Skin epidermis (tissue), 12 donors: ENCODE results near the gene SKA1.
"Not testable (repeated sequence)": the region's sequence is repeated elsewhere in the genome, so short reads cannot be mapped to it uniquely, and the experiment has no call there.

Experiments
- H3K27ac ChIP-seq, 21 experiments: fragments of 200-600 bp; sonication (generic) in 11 of 21; one replicate each; pipeline ENCODE4 v1.5.0; 2020; ENCODE audit warnings: mild to moderate bottlenecking in 3 of 21, inconsistent platforms in 2 of 21, moderate library complexity in 2 of 21
- H3K4me3 ChIP-seq, 7 experiments: fragments of 200-600 bp; sonication (generic) in 2 of 7; one replicate each; pipeline ENCODE4 v1.5.0; 2020; ENCODE audit warnings: inconsistent platforms in 2 of 7, mild to moderate bottlenecking in 2 of 7, moderate library complexity in 1 of 7

The SKA1 gene

DNA sequence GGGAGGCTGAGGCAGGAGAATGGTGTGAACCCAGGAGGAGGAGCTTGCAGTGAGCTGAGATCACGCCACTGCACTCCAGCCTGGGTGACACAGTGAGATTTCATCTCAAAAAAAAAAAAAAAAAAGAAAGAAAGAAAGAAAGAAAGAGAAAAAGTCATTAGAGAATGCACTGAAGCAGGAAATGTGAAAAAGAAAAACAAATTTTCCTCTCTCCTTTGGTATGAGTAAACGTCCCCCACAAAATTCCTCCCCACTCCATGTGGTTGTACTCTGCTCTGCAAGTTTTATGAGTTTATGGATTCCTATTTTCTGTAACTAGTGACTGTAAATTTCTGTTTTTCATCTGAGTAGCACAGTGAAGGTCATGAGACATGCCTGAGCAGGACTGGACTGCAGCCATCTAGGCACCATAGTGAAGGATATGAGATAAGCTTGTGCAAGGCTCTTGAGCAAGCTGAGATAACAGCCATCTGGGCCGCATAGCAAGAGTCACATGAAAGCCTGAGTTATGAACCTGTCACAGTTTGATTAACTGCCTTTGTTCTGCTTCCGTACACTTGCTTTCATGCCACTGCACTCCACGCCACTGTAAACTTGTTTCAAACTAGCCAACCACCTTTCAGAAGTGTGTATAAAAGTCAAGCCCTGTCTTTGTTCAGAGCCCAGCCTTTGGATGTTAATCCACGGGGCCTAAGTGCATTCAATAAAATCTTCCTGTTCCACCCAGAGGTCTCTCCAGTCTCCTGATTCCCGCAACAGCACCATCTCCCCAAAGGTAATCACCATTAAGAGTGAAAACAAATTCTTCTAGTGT is 50.2 kb downstream of the SKA1 start:
- Histone ChIP-seq H3K4me3 (no peak overlapping the region), H3K27ac (no peak overlapping the region)

DNA sequence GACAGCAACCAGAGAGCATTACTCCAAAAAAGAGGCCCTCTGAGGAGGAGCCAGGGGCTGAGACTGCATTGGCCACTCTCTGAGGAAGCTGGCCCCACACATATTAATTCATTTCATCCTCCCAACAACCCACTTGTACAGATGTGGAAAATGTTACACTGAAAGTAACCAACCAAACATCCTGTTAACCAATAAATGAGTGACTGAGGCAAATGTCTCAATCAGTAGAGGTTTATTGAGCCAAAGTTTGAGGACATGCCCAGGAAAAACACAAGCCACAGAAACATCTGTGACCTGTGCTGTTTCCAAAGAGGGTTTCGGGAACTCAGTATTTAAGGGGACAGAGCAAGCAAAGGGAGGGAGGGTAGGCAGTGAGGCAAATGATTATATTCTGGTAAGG is 53.0 kb downstream of the SKA1 start:
- Histone ChIP-seq H3K27ac (no peak overlapping the region), H3K4me3 (no peak overlapping the region)

DNA sequence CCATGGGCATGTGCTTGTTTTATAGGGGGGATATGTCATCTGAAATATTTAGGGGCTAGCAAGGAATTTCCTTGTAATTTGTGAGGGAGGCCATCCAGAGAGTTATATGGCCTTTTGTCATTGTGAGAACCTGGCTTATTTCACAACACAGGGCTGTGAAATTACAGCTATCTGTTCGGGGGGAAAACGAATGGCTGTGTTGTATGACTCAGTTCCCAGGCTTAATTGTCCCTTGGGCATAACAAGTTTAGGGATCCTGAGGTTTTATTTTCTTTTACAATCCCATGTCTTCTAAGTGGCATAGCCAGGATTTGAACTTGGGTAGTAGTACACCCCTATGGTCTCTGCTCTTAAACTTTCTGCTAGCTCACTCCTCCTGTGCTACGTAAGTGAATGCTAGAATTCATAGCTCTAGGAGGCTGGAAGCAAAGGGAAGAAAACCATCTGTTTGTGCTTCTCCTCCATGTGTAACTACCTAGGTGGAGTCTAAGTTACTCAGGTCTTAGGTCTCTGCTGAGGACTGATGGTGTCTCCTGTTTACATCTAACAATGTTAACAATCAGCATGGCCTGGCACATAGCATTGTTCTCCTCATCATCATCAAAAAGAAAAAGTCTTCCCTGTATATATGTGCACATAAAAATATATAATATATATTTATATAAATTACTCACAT is 53.8 kb downstream of the SKA1 start:
- no peak overlapping the region for H3K4me3 ChIP-seq
- no peak overlapping the region for H3K27ac ChIP-seq

DNA sequence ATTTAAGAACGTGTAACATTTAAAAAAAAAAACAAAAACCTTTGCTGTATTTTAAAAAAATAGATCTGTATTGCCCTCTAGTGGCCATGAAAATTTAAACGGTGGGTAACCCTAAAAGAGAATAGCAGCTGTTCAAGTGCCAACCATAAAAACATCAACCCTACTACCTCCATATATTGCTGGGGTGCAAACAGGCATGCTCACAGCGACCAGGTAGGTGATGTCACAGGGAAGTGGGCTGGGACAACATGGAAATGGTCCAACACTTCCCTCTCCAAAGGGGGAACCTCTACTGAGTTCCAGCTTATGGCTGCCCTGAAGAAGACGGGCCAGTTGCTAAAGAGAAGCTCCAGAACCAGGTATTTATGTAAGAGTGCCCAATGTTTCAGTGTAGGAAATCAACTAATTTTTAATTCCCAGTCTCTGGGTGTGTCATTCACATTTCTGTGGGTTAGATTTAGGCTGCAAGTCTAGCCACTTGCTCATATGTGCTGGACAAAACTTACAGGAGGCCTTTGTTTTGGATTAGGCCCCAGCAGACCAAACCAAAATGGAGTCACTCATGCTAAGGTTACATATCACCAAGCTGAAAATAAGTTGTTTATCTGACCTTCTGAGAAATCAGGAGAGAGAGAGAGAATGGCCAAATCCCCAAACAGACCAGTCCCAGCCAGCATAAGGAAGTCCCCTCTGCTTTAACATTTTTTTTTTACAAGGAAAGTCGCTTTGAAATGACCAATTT is 54.5 kb downstream of the SKA1 start:
- H3K4me3 ChIP-seq, result no peak overlapping the region
- H3K27ac ChIP-seq, result no peak overlapping the region

DNA sequence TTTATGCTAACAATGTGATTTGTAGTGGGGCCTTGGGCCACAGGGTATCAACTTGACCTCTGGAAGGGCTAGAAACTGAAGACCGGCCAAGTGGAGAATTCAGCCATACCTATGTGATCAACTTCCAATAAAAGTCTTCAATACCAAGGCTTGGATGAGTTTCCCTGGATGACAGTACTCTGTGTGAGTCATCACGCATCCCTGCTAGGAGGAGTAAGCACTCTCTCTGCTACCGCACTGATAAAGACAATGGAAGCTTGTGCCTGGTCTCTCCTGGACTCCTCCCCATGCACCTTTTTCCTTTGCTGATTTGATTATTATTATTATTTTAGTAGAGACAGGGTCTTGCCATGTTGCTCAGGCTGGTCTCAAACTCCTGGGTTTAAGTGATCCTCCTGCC is 58.1 kb downstream of the SKA1 start:
- Histone ChIP-seq H3K27ac (no peak overlapping the region), H3K4me3 (no peak overlapping the region)

DNA sequence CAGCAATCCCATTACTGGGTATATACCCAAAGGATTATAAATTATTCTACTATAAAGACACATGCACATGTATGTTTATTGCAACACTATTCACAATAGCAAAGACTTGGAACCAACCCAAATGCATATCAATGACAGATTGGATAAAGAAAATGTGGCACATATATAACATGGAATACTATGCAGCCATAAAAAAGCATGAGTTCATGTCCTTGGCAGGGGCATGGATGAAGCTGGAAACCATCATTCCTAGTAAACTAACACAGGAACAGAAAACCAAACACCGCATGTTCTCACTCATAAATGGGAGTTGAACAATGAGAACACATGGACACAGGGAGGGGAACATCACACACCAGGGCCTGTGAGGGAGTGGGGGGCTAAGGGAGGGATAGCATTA is 61.9 kb downstream of the SKA1 start:
- H3K27ac ChIP-seq, result not testable (repeated sequence)

DNA sequence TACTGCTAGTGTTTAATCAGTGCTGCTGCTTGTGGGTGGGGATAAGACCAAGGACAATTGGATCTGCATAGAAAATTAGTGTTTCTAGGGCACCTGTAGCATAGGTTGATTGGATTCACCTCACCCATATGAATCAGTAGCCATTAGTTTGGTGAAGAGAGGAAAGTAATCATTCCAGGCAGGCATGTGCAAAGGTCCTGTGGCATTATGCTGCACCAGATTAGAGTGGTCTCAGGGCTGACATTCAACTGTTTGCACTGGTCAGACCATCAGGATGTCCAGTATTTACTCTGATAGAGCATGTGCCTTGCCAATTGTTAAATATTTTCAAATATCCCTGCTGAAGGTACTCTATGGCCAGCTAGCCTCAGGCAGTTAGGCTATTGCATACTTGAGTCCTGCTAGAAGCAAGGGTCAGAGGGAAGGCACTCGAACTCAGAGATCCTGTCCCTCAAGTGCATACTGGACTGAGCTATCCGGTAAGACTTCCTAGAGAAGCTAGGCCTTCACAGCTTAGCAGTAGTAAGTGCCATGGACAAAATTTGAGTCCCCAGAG is 64.7 kb downstream of the SKA1 start:
- Histone ChIP-seq H3K4me3 (no peak overlapping the region), H3K27ac (no peak overlapping the region)

More for the DNA sequence above, 61.9 kb downstream of the SKA1 start:
- not testable (repeated sequence) for H3K4me3 ChIP-seq

DNA sequence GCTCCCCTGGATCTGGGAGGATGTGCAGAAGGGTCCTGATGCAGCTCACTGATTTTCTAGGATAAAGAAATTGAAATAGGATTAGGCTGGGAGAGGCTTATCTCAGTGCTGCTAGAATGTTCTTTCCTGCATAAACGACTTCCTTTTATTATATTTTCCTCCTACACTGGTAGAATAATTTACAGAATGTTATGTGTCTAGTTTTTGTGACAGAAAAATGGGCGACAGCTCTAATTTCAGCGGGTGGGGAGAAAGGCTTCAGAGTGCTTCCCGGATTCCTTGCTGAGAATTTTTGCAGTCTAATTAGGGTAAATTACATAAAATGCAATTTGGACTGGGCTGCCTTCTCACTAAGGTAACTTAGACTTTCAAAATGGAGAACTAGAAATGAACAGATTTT is 66.2 kb downstream of the SKA1 start:
- no peak overlapping the region for H3K4me3 ChIP-seq
- no peak overlapping the region for H3K27ac ChIP-seq

DNA sequence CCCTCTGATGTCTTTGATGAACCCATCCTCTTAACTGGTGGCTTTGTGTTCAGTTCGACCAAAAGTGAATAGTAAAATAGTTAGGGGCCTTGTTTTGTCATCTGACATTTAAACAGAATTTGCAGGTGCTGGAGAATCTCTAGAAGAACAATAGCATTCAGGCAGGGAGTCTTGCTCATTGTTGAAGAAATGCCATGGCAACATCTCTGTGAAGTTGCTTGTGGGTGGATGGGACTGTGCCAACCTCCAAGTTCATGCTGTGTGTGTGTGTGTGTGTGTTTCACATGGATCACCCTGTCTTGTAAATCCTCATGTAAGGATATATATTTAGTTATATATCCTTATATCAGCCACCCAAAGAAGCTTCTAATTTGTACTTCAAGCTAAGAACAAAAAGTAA is 66.7 kb downstream of the SKA1 start:
- H3K27ac ChIP-seq, result no peak overlapping the region

More for the DNA sequence above, 66.7 kb downstream of the SKA1 start:
- H3K4me3 ChIP-seq, result no peak overlapping the region
